Gastroesophageal sphincter (tissue), 4 donors: ENCODE data around the gene NACA2. TPM values are rescaled to one million over a fixed set of nuclear protein-coding genes. Genes with fewer than 3 reads are reported as not detected.
"Not testable (repeated sequence)": the region's sequence is repeated elsewhere in the genome, so short reads cannot be mapped to it uniquely, and the experiment has no call there.

Experiments used
- ATAC-seq: fragments of 150-250 bp; one replicate; pipeline ENCODE4 v1.9.1; 2016; ENCODE audit warnings: mild to moderate bottlenecking, moderate library complexity
- H3K27ac ChIP-seq, 4 donors: fragments of 200-600 bp; sonication (generic) in 3 of 4; 1 replicate in 3 of 4; 2 replicates in 1 of 4; pipeline ENCODE4 v1.5.1; 2016 to 2019
- H3K27me3 ChIP-seq: fragments of 200-600 bp; sonication (generic); one replicate; pipeline ENCODE4 v1.5.1; 2019
- H3K36me3 ChIP-seq, 2 donors: fragments of 200-600 bp; sonication (generic); one replicate each; pipeline ENCODE4 v1.5.1; 2019; ENCODE audit warnings: control low read depth in 1 of 2
- H3K4me1 ChIP-seq, 3 donors: fragments of 200-600 bp; sonication (generic); 1 replicate in 2 of 3; 2 replicates in 1 of 3; pipeline ENCODE4 v1.5.1; 2016 to 2019; ENCODE audit warnings: control low read depth in 2 of 3
- H3K4me3 ChIP-seq, 2 donors: fragments of 200-600 bp; sonication (generic); one replicate each; pipeline ENCODE4 v1.5.1; 2019; ENCODE audit warnings: mild to moderate bottlenecking in 1 of 2, moderate library complexity in 1 of 2
- H3K9me3 ChIP-seq, 3 donors: fragments of 200-600 bp; sonication (generic); one replicate each; pipeline ENCODE4 v1.5.1; 2017 to 2019; ENCODE audit warnings: control low read depth in 2 of 3
- CTCF ChIP-seq, 4 experiments: fragments of 200-600 bp in 2 of 4; fragments of 450-650 bp in 2 of 4; sonication (generic) in 1 of 4; IDR thresholded peaks; one replicate each; pipeline ENCODE4 v1.5.1; 2017 to 2019; ENCODE audit warnings: antibody characterized with exemption in 4 of 4, mild to moderate bottlenecking in 2 of 4, moderate library complexity in 2 of 4
- EP300 ChIP-seq: sonication (generic); formaldehyde crosslinking; IDR thresholded peaks from one replicate; pipeline ENCODE4 v1.6.1; 2017; ENCODE audit warnings: antibody characterized with exemption, mild to moderate bottlenecking
- POLR2A ChIP-seq, 2 donors: fragments of 450-650 bp; IDR thresholded peaks; one replicate each; pipeline ENCODE4 v1.6.1; 2017; ENCODE audit warnings: antibody characterized with exemption in 2 of 2, mild to moderate bottlenecking in 2 of 2, moderate library complexity in 1 of 2
- POLR2AphosphoS5 ChIP-seq: sonication (generic); formaldehyde crosslinking; IDR thresholded peaks from one replicate; pipeline ENCODE4 v1.6.1; 2017; ENCODE audit warnings: antibody characterized with exemption
- WGBS, 2 donors: methylation state at CpG; one replicate each; pipeline ENCODE4 v1.1.5; 2018; ENCODE audit warnings: low coverage in 1 of 2; 5-methylcytosine and 5-hydroxymethylcytosine counted together
- total RNA-seq, 4 donors: library from RNA; depleted of rRNA; stranded (reverse); fragments of >200 nt; gene quantifications; one replicate each; pipeline ENCODE4 v1.1.0, GENCODE V29; 2016

The NACA2 gene
- total RNA-seq, 4 donors from 2014 or later = not detected

GRCh38 chr17:61579347-61579746 lies 11.7 kb downstream of the NACA2 start:
- no peak for TF ChIP-seq EP300
- ATAC-seq = no peak
- Histone ChIP-seq H3K36me3 (no peaks in the 10 kb centered on the region), H3K9me3 (no peaks in the 10 kb centered on the region), H3K27ac (no peak overlapping the region), H3K4me3 (no peak overlapping the region), H3K27me3 (no peaks in the 10 kb centered on the region), H3K4me1 (no peaks in the 10 kb centered on the region)
- WGBS, 2 donors = 73 to 100% methylated on average over 1 to 3 of the region's 3 CpGs

GRCh38 chr17:61578645-61579044 lies 12.4 kb downstream of the NACA2 start:
- H3K9me3 ChIP-seq = no peaks in the 10 kb centered on the region
- no peak overlapping the region for H3K4me3 ChIP-seq
- no peaks in the 10 kb centered on the region for H3K27me3 ChIP-seq
- ATAC-seq = no peak
- WGBS, 2 donors = 85 to 86% methylated on average over 4 of the region's 4 CpGs
- H3K36me3 ChIP-seq = no peaks in the 10 kb centered on the region
- no peak overlapping the region for H3K27ac ChIP-seq
- no peaks in the 10 kb centered on the region for H3K4me1 ChIP-seq
- TF ChIP-seq POLR2AphosphoS5 (no peak), POLR2A (IDR thresholded peaks at IDR 0.05) (no peak), CTCF (IDR thresholded peaks at IDR 0.05) (no peak), EP300 (no peak)

- H3K27me3 ChIP-seq = no peaks in the 10 kb centered on the region
- H3K4me1 ChIP-seq = no peaks in the 10 kb centered on the region
- TF ChIP-seq EP300 = no peak
- ATAC-seq = no peak
- H3K27ac ChIP-seq = no peak overlapping the region
- no peaks in the 10 kb centered on the region for H3K9me3 ChIP-seq
- no peaks in the 10 kb centered on the region for H3K36me3 ChIP-seq
- no peak overlapping the region for H3K4me3 ChIP-seq
- WGBS, 2 donors = 95 to 100% methylated on average over 2 of the region's 2 CpGs
Observed at GRCh38 chr17:61575983-61576382, 15.0 kb downstream of the NACA2 start.

GRCh38 chr17:61575352-61575975 lies 15.6 kb downstream of the NACA2 start:
- no peak for TF ChIP-seq POLR2AphosphoS5
- H3K27me3 ChIP-seq = no peaks in the 10 kb centered on the region
- H3K4me1 ChIP-seq = no peaks in the 10 kb centered on the region
- no peak overlapping the region for H3K4me3 ChIP-seq
- no peak for ATAC-seq
- H3K27ac ChIP-seq = no peak overlapping the region
- H3K9me3 ChIP-seq = no peaks in the 10 kb centered on the region
- no peaks in the 10 kb centered on the region for H3K36me3 ChIP-seq
- 82 to 89% methylated on average over 3 to 5 of the region's 5 CpGs for WGBS, 2 donors

- H3K27me3 ChIP-seq = no peaks in the 10 kb centered on the region
- H3K4me1 ChIP-seq = no peaks in the 10 kb centered on the region
- no peak overlapping the region for H3K4me3 ChIP-seq
- H3K9me3 ChIP-seq = peaks cover 0 to 5% (median 0%) of the 10 kb centered on the region in 3 donors
- peak in 2 of 4 experiments; percentile 13 to 36 for TF ChIP-seq CTCF (IDR thresholded peaks at IDR 0.05)
- TF ChIP-seq POLR2AphosphoS5 = no peak
- no peak for TF ChIP-seq POLR2A (IDR thresholded peaks at IDR 0.05)
- H3K27ac ChIP-seq = no peak overlapping the region
- 23 to 53% methylated on average over 4 to 9 of the region's 9 CpGs for WGBS, 2 donors
- no peaks in the 10 kb centered on the region for H3K36me3 ChIP-seq
- ATAC-seq = no peak
Observed at GRCh38 chr17:61574542-61575351, 16.3 kb downstream of the NACA2 start.

- 90 to 100% methylated on average over 3 to 6 of the region's 7 CpGs for WGBS, 2 donors
- not testable (repeated sequence) for H3K9me3 ChIP-seq, H3K4me1 ChIP-seq, ATAC-seq, H3K36me3 ChIP-seq, H3K27me3 ChIP-seq, H3K27ac ChIP-seq, H3K4me3 ChIP-seq
Observed at GRCh38 chr17:61572547-61572946, 18.5 kb downstream of the NACA2 start.

GRCh38 chr17:61571624-61572023 lies 19.4 kb downstream of the NACA2 start:
- Histone ChIP-seq H3K4me3 (no peak overlapping the region), H3K27ac (no peak overlapping the region), H3K4me1 (no peaks in the 10 kb centered on the region), H3K27me3 (no peaks in the 10 kb centered on the region), H3K36me3 (no peaks in the 10 kb centered on the region), H3K9me3 (peaks cover 0 to 5% (median 0%) of the 10 kb centered on the region in 3 donors)
- no peak for ATAC-seq
- WGBS, 2 donors = 78 to 100% methylated on average over 1 of the region's 1 CpG
- TF ChIP-seq POLR2A (IDR thresholded peaks at IDR 0.05) (no peak), EP300 (no peak), POLR2AphosphoS5 (no peak), CTCF (IDR thresholded peaks at IDR 0.05) (no peak)
